GM06990 (cell line): ENCODE results near the gene CELSR1.

Experiments used
- DNase-seq: peaks from one replicate; pipeline ENCODE4 v3.0.0-alpha.2; 2011; ENCODE audit not compliant: insufficient read length; ENCODE audit errors: extremely low read depth
- H3K27me3 ChIP-seq: replicated peaks from 2 replicates; pipeline ENCODE4 v1.6.0; 2011; ENCODE audit warnings: low read length; ENCODE audit not compliant: control insufficient read depth, insufficient read depth
- H3K36me3 ChIP-seq: 2 replicates; pipeline ENCODE4 v1.5.1; 2011; ENCODE audit warnings: low read length; ENCODE audit not compliant: control insufficient read depth, insufficient read depth
- H3K4me3 ChIP-seq: replicated peaks from 2 replicates; pipeline ENCODE4 v1.5.1; 2011; ENCODE audit warnings: low read depth, mild to moderate bottlenecking, control low read depth, low read length
- TF ChIP-seq, protein P1 (sequence below): IDR thresholded peaks from 2 replicates; pipeline ENCODE4 v1.5.1; 2011; ENCODE audit warnings: low read length, control low read depth, mild to moderate bottlenecking, inconsistent platforms; ENCODE audit not compliant: insufficient read depth, poor library complexity, severe bottlenecking

CELSR1 gene

DNA sequence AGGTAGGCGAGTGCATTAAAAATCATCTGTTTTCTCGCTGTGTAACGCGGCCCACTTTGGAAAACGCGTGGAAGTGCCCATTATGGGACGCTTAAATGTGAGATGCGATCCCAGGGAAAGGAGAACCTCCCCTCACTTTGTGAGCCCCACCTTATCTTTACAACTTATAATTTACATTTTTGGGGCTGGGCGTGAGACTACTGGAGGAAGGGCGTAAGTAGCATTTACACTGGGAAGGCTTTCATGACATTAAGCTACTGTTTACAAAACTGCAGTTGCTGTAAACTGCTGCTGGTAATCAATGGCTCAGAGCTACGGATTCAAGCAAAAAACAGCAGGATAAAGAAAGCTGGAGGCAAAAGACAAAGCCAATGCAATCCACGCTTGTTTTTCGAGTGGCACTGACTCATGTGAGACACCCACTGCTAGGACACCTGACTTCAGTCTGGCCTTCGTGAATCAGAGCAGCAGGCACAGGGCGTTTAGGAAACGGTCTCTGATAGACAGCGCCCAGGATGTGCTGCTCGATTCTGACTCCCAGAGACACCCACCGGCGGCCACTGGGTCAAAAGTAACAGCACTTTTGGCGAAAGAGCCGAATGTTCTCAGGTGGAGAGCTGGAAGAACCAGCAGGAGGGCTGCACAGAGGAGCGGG lies 123.6 kb downstream of the CELSR1 start:
- no peaks in the 10 kb centered on the region for H3K36me3 ChIP-seq
- no peak for DNase-seq
- H3K27me3 ChIP-seq, result no peaks in the 10 kb centered on the region
- no peak overlapping the region for H3K4me3 ChIP-seq
- TF ChIP-seq, protein P1, sequence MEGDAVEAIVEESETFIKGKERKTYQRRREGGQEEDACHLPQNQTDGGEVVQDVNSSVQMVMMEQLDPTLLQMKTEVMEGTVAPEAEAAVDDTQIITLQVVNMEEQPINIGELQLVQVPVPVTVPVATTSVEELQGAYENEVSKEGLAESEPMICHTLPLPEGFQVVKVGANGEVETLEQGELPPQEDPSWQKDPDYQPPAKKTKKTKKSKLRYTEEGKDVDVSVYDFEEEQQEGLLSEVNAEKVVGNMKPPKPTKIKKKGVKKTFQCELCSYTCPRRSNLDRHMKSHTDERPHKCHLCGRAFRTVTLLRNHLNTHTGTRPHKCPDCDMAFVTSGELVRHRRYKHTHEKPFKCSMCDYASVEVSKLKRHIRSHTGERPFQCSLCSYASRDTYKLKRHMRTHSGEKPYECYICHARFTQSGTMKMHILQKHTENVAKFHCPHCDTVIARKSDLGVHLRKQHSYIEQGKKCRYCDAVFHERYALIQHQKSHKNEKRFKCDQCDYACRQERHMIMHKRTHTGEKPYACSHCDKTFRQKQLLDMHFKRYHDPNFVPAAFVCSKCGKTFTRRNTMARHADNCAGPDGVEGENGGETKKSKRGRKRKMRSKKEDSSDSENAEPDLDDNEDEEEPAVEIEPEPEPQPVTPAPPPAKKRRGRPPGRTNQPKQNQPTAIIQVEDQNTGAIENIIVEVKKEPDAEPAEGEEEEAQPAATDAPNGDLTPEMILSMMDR, result no peak

DNA sequence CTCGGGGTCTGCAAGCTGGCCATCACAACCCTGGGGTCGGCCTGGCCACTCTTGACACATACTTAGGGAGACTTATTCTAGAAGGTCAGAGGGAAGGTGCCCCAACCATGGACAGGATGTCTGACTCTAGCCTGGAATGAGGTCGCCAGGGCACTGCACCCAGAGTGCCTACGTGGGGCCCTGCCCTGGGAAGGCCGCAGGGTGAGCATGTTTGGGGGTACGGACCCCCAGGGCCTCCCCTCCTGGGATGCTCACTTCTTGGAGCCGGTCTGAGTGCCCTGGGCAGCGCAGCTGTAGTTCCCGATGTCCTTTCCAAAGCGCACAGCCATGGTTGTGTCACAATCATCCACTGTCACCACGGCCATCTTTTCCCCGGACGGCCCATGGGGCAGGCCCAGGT lies 126.1 kb downstream of the CELSR1 start:
- Histone ChIP-seq H3K27me3 (no peaks in the 10 kb centered on the region), H3K36me3 (no peaks in the 10 kb centered on the region), H3K4me3 (no peak overlapping the region)
- DNase-seq, result no peak
- TF ChIP-seq, protein P1, result no peak

- Histone ChIP-seq H3K27me3 (no peaks in the 10 kb centered on the region), H3K36me3 (no peaks in the 10 kb centered on the region), H3K4me3 (no peak overlapping the region)
- DNase-seq, result no peak
- TF ChIP-seq, protein P1, result no peak
Observed at GRCh38 chr22:46410291-46410808, 127.1 kb downstream of the CELSR1 start.

DNA sequence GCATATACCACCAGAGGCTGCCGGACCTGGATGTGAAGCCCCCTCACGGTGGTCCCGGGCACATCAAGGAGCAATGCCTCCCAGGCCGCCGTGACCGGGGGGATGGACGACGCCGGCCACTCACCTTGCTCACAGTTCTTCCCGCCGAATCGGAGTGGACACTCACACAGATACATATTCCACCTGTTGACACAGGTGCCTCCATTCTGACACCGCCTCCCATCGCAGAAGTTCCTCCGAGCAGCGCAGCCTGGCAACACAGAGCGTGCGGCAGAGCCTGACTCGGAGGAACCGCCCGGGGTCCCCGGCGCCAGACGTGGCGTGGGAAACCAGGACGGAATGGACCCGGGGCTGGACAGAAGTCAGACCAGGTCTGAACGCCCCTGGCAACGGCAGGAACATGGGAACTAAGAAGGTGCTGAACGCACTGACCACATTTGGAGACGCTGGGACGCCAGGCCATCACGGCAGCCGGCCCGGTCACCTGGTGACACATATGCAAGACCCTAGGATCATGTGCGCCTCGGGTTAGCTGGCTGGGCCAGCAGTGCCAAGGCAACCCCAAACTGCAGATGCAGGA lies 127.7 kb downstream of the CELSR1 start:
- Histone ChIP-seq H3K36me3 (no peaks in the 10 kb centered on the region), H3K4me3 (no peak overlapping the region), H3K27me3 (no peaks in the 10 kb centered on the region)
- TF ChIP-seq, protein P1, result no peak
- no peak for DNase-seq

DNA sequence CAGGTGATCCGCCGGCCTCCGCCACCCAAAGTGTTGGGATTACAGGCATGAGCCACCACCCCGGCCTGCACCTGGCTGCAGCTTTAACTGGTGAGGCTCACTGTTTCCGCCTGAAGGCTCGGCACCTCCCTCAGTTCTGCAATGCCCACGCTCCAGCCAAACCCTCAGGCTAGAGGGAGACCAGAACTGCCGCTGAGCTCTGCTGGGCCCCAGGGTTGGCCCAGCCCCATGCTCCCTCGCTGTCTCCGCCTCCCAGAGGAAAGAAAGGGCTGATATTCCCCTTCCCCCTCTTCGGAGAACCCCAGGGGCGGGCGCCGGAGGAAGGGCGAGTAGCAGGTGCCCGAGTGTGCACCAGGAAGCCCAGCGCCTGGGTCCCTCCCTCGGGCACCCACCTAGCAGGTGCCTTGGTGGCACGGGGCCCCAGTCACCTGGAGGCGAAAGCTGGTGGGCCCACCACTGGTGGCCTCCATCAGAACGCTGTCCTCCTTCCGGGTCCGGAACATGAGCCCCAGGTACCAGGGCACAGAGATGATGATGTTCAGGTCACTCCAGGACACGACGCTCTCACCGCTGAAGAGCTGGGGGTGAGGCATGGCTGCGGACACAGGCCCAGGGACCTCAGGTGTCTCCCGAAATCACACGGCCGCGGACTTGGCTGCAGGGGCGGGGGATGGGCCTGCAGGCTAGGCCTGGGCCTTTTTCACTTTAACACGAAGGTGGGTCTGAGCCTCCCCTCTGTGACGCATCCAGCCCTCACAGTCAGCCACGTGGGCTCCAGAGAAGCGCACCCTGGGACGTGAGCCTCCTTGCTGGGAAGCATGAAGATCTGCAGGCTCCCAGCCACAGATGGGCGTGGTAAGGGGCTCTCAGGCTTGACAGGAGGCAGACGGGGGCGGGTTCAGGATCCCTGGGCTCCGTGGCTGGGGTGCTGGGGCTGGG lies 128.6 kb downstream of the CELSR1 start:
- Histone ChIP-seq H3K4me3 (no peak overlapping the region), H3K27me3 (no peaks in the 10 kb centered on the region), H3K36me3 (no peaks in the 10 kb centered on the region)
- TF ChIP-seq, protein P1, result no peak
- no peak for DNase-seq
